GM12874 (cell line): ENCODE measurements around the gene CTBP2.

Source experiments
- TF ChIP-seq, protein P1 (sequence below): IDR thresholded peaks from 2 replicates; pipeline ENCODE4 v1.5.1; 2011; ENCODE audit warnings: low read depth, mild to moderate bottlenecking, control low read depth, low read length, moderate library complexity; ENCODE audit not compliant: insufficient read depth

Gene CTBP2

DNA sequence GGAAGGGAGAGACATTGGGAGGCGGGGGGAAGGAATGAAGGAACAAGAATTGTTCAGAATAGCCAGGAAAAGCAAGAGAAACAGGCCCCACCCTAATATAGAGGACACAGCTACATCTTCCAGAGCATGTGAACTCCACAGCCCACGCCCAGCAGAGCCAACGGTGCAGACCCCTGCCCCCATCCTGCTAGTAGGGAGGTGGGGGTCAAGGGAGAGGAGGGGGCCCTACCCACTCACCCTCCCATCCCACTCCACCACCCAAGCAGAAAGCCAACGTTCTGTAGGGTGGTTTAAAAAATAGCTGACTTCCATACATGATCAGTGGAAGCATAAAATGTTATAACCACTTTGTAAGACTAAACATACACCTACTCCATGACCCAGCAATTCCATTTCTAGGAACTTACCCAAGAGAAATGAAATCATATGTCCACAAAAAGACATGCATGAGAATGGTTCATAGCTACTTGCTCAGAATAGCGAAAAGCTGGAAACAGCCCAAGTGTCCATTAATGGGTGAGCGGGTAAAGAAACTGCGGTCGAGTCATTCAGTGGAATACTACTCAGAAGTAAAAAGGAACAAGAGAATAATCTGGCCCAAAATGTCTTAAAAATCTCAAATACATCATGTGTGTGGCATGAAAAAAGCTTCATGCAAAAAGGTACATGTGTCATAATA is 31.8 kb downstream of the CTBP2 start:
- TF ChIP-seq, protein P1, sequence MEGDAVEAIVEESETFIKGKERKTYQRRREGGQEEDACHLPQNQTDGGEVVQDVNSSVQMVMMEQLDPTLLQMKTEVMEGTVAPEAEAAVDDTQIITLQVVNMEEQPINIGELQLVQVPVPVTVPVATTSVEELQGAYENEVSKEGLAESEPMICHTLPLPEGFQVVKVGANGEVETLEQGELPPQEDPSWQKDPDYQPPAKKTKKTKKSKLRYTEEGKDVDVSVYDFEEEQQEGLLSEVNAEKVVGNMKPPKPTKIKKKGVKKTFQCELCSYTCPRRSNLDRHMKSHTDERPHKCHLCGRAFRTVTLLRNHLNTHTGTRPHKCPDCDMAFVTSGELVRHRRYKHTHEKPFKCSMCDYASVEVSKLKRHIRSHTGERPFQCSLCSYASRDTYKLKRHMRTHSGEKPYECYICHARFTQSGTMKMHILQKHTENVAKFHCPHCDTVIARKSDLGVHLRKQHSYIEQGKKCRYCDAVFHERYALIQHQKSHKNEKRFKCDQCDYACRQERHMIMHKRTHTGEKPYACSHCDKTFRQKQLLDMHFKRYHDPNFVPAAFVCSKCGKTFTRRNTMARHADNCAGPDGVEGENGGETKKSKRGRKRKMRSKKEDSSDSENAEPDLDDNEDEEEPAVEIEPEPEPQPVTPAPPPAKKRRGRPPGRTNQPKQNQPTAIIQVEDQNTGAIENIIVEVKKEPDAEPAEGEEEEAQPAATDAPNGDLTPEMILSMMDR: no peak

DNA sequence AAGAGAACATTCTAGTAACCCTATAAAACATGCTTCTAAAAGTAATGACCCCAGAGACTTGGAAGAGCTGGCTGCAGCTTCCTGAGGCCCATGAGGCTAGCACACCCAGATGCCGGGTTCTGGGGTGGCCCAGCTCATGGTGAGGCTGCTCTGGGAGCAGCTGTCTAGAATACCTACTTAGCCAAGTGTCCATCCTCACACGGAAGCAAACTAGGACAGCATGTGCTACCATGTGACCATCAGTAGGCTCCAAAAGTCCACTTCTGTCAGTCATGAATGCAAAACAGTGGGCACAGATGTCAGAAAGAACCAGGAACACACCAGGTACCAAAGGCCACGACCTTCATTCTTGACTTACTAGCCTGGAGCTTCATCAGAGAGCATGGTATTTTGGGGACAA is 32.4 kb downstream of the CTBP2 start:
- TF ChIP-seq, protein P1: no peak

DNA sequence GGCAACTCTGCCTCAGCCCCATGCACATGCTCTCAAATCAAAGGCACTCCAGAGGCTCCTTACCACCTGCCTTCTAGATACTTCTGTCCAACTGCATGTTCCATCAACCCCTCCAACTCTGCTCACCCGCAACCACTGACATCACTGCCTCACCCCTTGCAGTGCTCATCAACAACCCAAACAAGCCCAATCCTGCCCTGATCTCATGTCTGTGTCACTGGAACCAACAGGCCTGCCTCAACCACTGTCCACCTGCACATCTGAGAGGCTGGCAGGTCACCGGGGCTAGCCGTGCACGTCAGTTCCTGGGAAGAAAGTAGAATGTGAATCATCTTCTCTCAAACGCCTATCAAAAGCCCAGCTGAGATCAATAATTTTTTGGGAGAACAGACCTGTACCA is 33.3 kb downstream of the CTBP2 start:
- TF ChIP-seq, protein P1: no peak

DNA sequence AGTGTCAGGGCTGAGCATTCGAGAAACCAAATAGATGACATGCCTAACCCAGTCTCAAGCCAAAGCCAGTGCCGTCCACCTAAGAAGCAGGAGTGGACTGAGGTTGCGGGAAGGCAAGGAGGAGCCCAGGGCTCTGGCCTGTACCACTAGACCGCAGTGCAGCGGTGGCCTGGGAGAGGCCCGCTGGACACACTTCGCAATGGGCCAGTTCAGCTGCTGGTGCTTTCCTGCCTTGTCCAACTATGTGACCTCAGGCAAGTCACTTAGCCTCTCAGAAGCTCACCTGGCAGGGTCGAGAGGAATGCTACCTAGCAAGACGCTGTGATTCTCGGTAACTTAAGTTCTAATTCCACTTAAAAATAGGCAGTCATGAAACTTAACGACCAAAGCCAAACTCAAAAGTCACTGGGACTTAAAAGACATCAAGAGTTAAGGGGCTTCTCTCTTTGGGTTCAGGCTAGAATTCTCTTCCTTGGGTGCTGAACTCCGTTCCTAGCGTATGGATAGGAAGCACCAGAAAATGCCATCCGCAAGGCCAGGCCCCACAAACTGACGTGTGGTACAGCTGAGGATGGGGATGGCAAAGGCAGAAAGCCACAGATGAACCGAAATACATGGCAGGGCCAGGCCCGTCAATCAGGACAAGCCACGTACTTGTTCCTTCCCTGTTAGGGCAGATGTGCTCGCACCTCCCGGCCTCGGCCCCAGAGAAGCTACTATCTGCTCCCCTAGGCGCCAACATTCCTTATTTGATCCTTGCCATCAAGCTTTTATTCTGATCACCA is 34.2 kb downstream of the CTBP2 start:
- TF ChIP-seq, protein P1: no peak

DNA sequence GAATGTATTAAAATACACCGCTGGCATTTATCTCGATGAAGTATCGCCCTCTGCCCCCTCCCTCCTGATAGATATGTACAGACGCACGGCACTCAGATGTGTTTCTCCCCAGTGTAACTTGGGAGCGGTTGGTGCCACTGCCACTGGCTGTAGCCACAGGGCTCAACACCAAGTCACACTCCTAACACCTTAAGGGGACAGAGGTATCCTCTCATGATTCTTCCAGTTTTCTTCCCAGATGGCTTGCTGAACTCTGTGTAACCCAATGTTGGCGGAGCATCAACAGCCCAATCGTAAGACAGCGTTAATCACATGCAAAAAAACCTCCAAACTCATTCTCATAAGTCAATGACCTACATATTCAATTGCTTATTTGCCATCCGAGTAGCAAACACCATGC is 35.5 kb downstream of the CTBP2 start:
- TF ChIP-seq, protein P1: no peak

DNA sequence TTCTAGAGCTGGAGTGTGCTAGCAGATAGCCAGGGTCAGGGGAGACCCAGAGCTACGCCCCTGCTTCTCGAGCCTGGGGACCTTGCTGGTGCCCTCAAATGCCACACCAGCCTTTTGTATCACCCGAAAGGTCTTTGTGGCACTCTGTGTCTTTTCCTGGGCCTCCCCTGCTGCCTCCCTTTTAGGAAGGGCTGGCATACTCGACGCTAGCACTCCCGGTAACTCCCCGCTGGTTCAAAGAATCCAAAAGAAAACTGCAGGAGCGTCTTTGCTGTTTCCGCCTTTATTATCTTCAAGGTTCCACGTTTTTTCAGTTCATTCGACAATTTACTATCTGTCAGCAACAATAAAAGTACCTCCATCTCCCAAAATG is 36.3 kb downstream of the CTBP2 start:
- TF ChIP-seq, protein P1: no peak

DNA sequence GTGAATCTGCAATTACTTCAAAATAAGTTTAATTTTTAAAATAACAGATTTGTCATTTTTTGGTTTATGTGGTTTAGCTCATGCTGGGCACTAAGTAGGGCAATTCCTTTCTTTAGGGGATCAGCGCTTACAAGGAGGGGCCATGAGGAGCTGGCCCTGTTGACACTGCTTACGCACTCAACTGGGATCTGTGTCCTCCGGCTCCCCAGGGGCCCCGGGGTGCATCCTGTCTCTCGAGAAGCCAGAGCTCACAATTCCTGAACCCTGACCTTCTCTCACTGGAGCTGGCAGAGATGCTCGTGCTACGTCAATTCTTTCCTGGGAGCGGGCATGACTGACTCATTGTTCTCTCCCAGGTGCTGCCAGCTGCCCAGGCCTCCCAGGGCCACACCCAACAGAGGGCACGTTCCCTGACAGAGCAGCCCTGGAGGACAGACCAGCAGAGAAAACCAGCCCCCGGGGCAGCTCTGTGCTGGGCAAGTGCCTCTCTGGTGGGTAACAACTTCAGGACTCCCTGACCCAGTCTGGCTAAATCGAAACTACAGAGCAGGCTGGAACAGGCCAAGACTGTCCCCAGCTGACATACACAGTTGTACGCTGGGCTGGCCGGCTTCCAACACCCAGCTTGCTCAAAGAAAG is 36.8 kb downstream of the CTBP2 start:
- TF ChIP-seq, protein P1: no peak
